Heart left ventricle (tissue), 16 donors: ENCODE results near the gene DDB1. TPM values are rescaled to one million over a fixed set of nuclear protein-coding genes. Genes with fewer than 3 reads are reported as not detected.

ENCODE experiments used
- ATAC-seq, 4 donors: fragments of 200-7000 bp; cut with Tn5 transposase; one replicate each; pipeline ENCODE4 v1.9.1; 2020 to 2022; ENCODE audit warnings: moderate library complexity in 4 of 4, mild to moderate bottlenecking in 3 of 4, moderate number of reproducible peaks in 1 of 4
- DNase-seq, 5 donors: peaks; one replicate each; pipeline ENCODE4 v3.0.0-alpha.2; 2020
- H3K27ac ChIP-seq, 12 donors: fragments of 200-600 bp; sonication (generic) in 4 of 12; one replicate each; pipeline versions ENCODE4 v1.5.0 to v1.8.0; 2016 to 2022; ENCODE audit warnings: mild to moderate bottlenecking in 2 of 12
- H3K27me3 ChIP-seq, 9 donors: fragments of 200-600 bp; sonication (generic) in 2 of 9; one replicate each; pipeline versions ENCODE4 v1.5.1 to v1.8.0; 2016 to 2022; ENCODE audit warnings: mild to moderate bottlenecking in 3 of 9
- H3K36me3 ChIP-seq, 9 donors: fragments of 200-600 bp; sonication (generic) in 2 of 9; one replicate each; pipeline versions ENCODE4 v1.5.0 to v1.8.0; 2018 to 2022; ENCODE audit warnings: mild to moderate bottlenecking in 2 of 9
- H3K4me1 ChIP-seq, 12 donors: fragments of 200-600 bp; sonication (generic) in 4 of 12; one replicate each; pipeline versions ENCODE4 v1.5.0 to v1.8.0; 2016 to 2022; ENCODE audit warnings: mild to moderate bottlenecking in 3 of 12
- H3K4me3 ChIP-seq, 12 donors: fragments of 200-600 bp; sonication (generic) in 4 of 12; one replicate each; pipeline versions ENCODE4 v1.5.0 to v1.8.0; 2017 to 2022; ENCODE audit warnings: mild to moderate bottlenecking in 9 of 12, moderate library complexity in 4 of 12
- H3K9me3 ChIP-seq, 12 donors: fragments of 200-600 bp; sonication (generic) in 4 of 12; one replicate each; pipeline versions ENCODE4 v1.5.0 to v1.8.0; 2016 to 2022; ENCODE audit warnings: mild to moderate bottlenecking in 1 of 12
- POLR2A ChIP-seq, 2 donors: fragments of 450-650 bp; IDR thresholded peaks; one replicate each; pipeline ENCODE4 v1.6.1; 2017; ENCODE audit warnings: antibody characterized with exemption in 2 of 2, mild to moderate bottlenecking in 2 of 2, moderate library complexity in 2 of 2
- WGBS, 4 donors: extraction: QIAGEN DNeasy Blood & Tissue Kit in 2 of 4; methylation state at CpG; one replicate each; pipeline versions ENCODE4 v1.1.5 to v1.1.7; 2013 to 2018; 5-methylcytosine and 5-hydroxymethylcytosine counted together
- intact Hi-C, 10 donors: fragments of 100-400 bp; cut with DNase I; formaldehyde crosslinking; loops; one replicate each; pipeline versions ENCODE4 v1.11.1 to v1.14.2; 2022
- polyA plus RNA-seq, 2 donors: library from polyadenylated mRNA; stranded (reverse); fragments of 200-250 nt; gene quantifications; one replicate each; pipeline ENCODE4 v1.2.3, GENCODE V29; 2013
- total RNA-seq, 9 donors: library from RNA; depleted of rRNA in 2 of 9; stranded (reverse); fragments of >200 nt in 2 of 9; fragmentation: NEBNext Ultra II Directional in 3 of 9; extraction: Animal tissue kit (Norgen Biotek cat#: 25700) in 3 of 9; gene quantifications; one replicate each; pipeline versions ENCODE4 v1.1.0 to v1.2.4, GENCODE V29; 2016 to 2023
- TF ChIP-seq, protein P1 (sequence below), 12 donors: fragments of 200-600 bp; sonication (generic) in 4 of 12; IDR thresholded peaks; one replicate each; pipeline versions ENCODE4 v1.5.0 to v1.8.0; 2018 to 2022; ENCODE audit warnings: antibody characterized with exemption in 12 of 12, mild to moderate bottlenecking in 5 of 12
- donor health status: ischemic (EF 13 %, LVEDD 7.1; RV severe dilation, severe dysfunction).
- donor health status: healthy with polysubstance abuse.
- donor health status: DM: no; HTN: yes; CAD: no.
- donor health status: DM: no; HTN: no; CAD: no.
- donor health status: ischemic (EF 25% LVEDD 6.9; RV normal size, moderate dysfunction).
- donor health status: ischemic (EF 25% LVEDD 5.7; RV mildly dilated, moderate dysfunction).
- donor health status: healthy.
- donor health status: DM: yes; HTN: yes; CAD: no.
- donor health status: ischemic (EF 35%, LVEDD 5.7; RV mildly dilated, moderate dysfunction).
- donor health status: nonischemic (EF 11% LVEDD 7.7; RV severe dilation, severe dysfunction).
- donor health status: DM: yes; HTN: yes; CAD: no.
- donor health status: PGD.
- donor health status: ischemic (EF 29% LVEDD 5.4; RV normal size, mild dysfunction).
- donor health status: nonischemic (EF 23%, LVEDD 6.1; RV moderate dilation, normal function).

The DDB1 gene
- total and polyA plus RNA-seq, 11 donors: 78.8 to 158 (median 130) TPM

GRCh38 chr11:61327669-61328071 lies 5.2 kb downstream of the DDB1 start:
- no peak overlapping the region for H3K4me3 ChIP-seq
- ATAC-seq: no peak
- peaks cover 2 to 86% (median 73%) of the 10 kb centered on the region in 9 donors for H3K36me3 ChIP-seq
- no peaks in the 10 kb centered on the region for H3K27me3 ChIP-seq
- no peak overlapping the region for H3K27ac ChIP-seq
- intact Hi-C loops: no loop called here
- TF ChIP-seq, protein P1, sequence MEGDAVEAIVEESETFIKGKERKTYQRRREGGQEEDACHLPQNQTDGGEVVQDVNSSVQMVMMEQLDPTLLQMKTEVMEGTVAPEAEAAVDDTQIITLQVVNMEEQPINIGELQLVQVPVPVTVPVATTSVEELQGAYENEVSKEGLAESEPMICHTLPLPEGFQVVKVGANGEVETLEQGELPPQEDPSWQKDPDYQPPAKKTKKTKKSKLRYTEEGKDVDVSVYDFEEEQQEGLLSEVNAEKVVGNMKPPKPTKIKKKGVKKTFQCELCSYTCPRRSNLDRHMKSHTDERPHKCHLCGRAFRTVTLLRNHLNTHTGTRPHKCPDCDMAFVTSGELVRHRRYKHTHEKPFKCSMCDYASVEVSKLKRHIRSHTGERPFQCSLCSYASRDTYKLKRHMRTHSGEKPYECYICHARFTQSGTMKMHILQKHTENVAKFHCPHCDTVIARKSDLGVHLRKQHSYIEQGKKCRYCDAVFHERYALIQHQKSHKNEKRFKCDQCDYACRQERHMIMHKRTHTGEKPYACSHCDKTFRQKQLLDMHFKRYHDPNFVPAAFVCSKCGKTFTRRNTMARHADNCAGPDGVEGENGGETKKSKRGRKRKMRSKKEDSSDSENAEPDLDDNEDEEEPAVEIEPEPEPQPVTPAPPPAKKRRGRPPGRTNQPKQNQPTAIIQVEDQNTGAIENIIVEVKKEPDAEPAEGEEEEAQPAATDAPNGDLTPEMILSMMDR (IDR thresholded peaks at IDR 0.05): no peak
- H3K9me3 ChIP-seq: no peaks in the 10 kb centered on the region
- no peak for DNase-seq
- peaks cover 0 to 51% (median 26%) of the 10 kb centered on the region in 12 donors for H3K4me1 ChIP-seq

DNA sequence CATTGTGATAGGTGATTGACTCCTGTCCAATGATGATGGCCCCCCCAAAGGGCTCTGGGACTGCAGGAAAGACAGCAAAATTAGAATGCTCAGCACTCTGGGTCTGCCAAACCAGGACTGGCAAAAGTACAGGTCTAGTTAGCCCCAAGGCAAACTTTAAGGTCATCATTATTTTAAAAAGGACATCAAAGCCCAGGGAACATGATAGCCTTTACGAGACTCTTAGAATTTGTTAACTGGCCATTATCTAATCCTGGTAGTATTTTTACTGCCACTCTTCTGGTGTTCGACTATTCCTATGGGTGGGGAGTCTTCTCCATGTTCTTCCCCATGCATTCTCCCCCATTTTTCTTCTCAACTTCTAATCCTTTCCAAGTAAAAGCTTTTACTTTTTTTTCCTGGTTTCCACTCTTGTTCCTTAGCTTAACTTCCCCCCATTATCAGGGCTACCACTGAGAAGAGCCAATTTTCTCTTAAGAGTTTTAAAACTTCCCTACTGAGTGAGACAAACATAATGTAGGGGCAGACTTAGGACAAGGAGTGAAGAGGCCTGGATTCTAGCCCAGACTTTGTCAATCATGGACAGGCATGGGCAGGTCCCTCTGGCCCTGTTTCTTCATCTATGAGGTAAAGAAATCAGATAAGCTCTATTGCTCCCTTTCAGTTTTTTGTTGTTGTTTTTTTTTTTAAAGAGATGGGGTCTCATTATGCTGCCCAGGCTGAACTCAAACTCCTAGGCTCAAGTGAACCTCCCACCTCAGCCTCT lies 7.1 kb downstream of the DDB1 start:
- WGBS, 4 donors: 54 to 65% (median 63%) methylated on average over 2 of the region's 2 CpGs
- Histone ChIP-seq H3K4me3 (no peak overlapping the region), H3K9me3 (no peaks in the 10 kb centered on the region), H3K36me3 (peaks cover 2 to 100% (median 92%) of the 10 kb centered on the region in 9 donors), H3K4me1 (peaks cover 0 to 34% (median 12%) of the 10 kb centered on the region in 12 donors), H3K27ac (peak overlapping the region in 1 of 12 donors; percentile 32), H3K27me3 (no peaks in the 10 kb centered on the region)
- intact Hi-C loops: no loop called here
- DNase-seq (no peak), ATAC-seq (peak; percentile 59 to 69 (median 64))
- no peak for TF ChIP-seq POLR2A (IDR thresholded peaks at IDR 0.05)
- TF ChIP-seq, protein P1 (IDR thresholded peaks at IDR 0.05): no peak

- Histone ChIP-seq H3K27ac (no peak overlapping the region), H3K27me3 (no peaks in the 10 kb centered on the region), H3K36me3 (peaks cover 3 to 100% (median 98%) of the 10 kb centered on the region in 9 donors), H3K4me1 (no peaks in the 10 kb centered on the region), H3K4me3 (no peak overlapping the region), H3K9me3 (no peaks in the 10 kb centered on the region)
- DNase-seq (no peak), ATAC-seq (peak in 1 of 4 donors; percentile 22)
- TF ChIP-seq, protein P1 (IDR thresholded peaks at IDR 0.05): no peak
- no peak for TF ChIP-seq POLR2A (IDR thresholded peaks at IDR 0.05)
- 60 to 83% (median 70%) methylated on average over 2 of the region's 2 CpGs for WGBS, 4 donors
- intact Hi-C loops: no loop called here
Measured at GRCh38 chr11:61315260-61315659, 17.6 kb downstream of the DDB1 start.

GRCh38 chr11:61310749-61311148 lies 22.2 kb downstream of the DDB1 start:
- H3K4me1 ChIP-seq: no peaks in the 10 kb centered on the region
- no peak overlapping the region for H3K27ac ChIP-seq
- DNase-seq (no peak), ATAC-seq (no peak)
- H3K27me3 ChIP-seq: no peaks in the 10 kb centered on the region
- 80 to 85% (median 84%) methylated on average over 7 to 8 of the region's 8 CpGs for WGBS, 4 donors
- peaks cover 2 to 100% (median 100%) of the 10 kb centered on the region in 9 donors for H3K36me3 ChIP-seq
- H3K9me3 ChIP-seq: no peaks in the 10 kb centered on the region
- no peak overlapping the region for H3K4me3 ChIP-seq
- TF ChIP-seq, protein P1 (IDR thresholded peaks at IDR 0.05): no peak
- no peak for TF ChIP-seq POLR2A (IDR thresholded peaks at IDR 0.05)
- intact Hi-C loops: no loop called here
